ENCODE results near the gene ACP1.

Gene ACP1

GRCh38 chr2:316381-316780 is 51.6 kb downstream of the ACP1 start:
- no peaks in the 10 kb centered on the region for H3K27me3 ChIP-seq (ENCODE audit: insufficient read depth, low read length)
- no peaks in the 10 kb centered on the region for H3K9me3 ChIP-seq (ENCODE audit: insufficient read depth, low read depth, low read length)
- peaks cover 6% of the 10 kb centered on the region; the same call in 1 of the 2 replicates for H3K4me1 ChIP-seq (ENCODE audit: insufficient read depth, low read length)
- no peak overlapping the region for H3K27ac ChIP-seq (ENCODE audit: low read length)
- H3K9ac ChIP-seq (ENCODE audit: low read depth, low read length), result no peak overlapping the region
- H3K4me3 ChIP-seq (ENCODE audit: low read length), result no peak overlapping the region
- H3K36me3 ChIP-seq (ENCODE audit: insufficient read depth, low read depth, low read length), result no peaks in the 10 kb centered on the region

DNA sequence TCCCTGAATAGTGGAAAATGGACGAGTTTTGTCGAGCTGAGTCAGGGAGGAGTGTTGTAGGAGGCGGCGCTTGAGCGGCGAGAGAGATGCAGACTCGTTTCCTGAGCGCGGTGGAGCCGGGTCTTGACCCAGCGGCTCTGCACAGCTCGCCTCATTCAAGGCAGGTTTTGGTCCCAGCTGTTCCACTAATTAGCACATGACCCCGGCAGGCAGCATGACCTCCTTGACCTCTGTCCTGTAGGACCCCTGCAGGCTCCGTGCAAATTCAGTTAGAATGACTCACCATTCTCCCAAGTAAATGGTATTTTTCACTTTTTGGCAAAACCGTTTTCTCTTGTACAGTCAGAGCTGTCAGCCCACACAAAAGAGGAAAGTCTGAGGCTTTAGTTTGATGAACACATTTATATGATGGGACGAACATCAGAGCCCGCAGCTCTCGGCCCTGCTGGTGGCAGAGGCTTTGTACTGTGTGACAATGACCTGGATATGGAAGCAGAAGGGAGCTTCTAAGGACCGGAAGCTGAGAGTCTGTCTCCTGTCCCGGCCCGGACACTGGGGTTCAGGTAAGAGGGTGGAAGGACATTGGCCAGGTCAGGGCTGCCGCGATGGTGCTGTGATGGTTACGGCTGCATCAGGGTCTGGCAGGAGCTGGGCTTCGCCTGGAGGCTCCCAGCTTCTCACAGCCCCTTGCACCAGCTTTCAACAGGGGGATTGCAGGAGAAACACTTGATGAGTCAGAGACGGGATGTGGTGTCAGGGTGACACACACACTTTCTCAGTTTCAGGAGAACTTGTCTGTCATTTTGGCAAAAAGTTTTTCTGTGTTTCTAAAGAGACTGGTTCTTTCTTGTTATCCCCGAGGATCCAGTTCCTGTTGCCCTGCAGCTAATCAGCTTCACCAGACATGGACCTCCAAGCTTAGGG is 53.0 kb downstream of the ACP1 start:
- Histone ChIP-seq H3K4me3 (ENCODE audit: low read length) (no peak overlapping the region), H3K27me3 (ENCODE audit: insufficient read depth, low read length) (no peaks in the 10 kb centered on the region), H3K36me3 (ENCODE audit: insufficient read depth, low read depth, low read length) (no peaks in the 10 kb centered on the region), H3K9me3 (ENCODE audit: insufficient read depth, low read depth, low read length) (no peaks in the 10 kb centered on the region), H3K4me1 (ENCODE audit: insufficient read depth, low read length) (peaks cover 6% of the 10 kb centered on the region; the same call in 1 of the 2 replicates), H3K27ac (ENCODE audit: low read length) (no peak overlapping the region), H3K9ac (ENCODE audit: low read depth, low read length) (no peak overlapping the region)

- no peak overlapping the region for H3K27ac ChIP-seq (ENCODE audit: low read length)
- no peak overlapping the region for H3K4me3 ChIP-seq (ENCODE audit: low read length)
- peaks cover 6% of the 10 kb centered on the region; the same call in 1 of the 2 replicates for H3K4me1 ChIP-seq (ENCODE audit: insufficient read depth, low read length)
- H3K27me3 ChIP-seq (ENCODE audit: insufficient read depth, low read length), result no peaks in the 10 kb centered on the region
- H3K9ac ChIP-seq (ENCODE audit: low read depth, low read length), result no peak overlapping the region
- H3K9me3 ChIP-seq (ENCODE audit: insufficient read depth, low read depth, low read length), result no peaks in the 10 kb centered on the region
- no peaks in the 10 kb centered on the region for H3K36me3 ChIP-seq (ENCODE audit: insufficient read depth, low read depth, low read length)
Measured at GRCh38 chr2:319059-319600, 54.4 kb downstream of the ACP1 start.

DNA sequence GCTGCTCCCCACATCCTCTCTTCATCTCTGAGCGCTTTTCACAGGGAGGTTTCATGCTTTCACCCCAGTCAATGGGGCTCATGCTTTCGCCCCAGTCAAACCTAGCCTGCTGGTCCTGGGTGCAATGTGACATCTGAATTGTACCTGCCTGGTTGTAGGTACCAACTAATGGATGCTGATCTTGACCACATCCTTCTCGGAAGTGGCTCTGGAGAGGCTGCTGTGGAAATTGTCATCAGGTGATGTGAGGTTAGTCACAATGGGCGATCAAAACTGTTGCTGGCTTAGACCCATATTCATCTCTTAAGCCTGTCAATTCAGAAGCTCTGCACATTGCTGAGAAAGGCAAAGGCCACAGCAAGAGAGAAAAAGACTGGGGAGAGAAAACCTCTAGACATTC is 55.8 kb downstream of the ACP1 start:
- Histone ChIP-seq H3K4me1 (ENCODE audit: insufficient read depth, low read length) (peaks cover 6% of the 10 kb centered on the region; the same call in 1 of the 2 replicates), H3K36me3 (ENCODE audit: insufficient read depth, low read depth, low read length) (no peaks in the 10 kb centered on the region), H3K9me3 (ENCODE audit: insufficient read depth, low read depth, low read length) (no peaks in the 10 kb centered on the region), H3K4me3 (ENCODE audit: low read length) (no peak overlapping the region), H3K27ac (ENCODE audit: low read length) (no peak overlapping the region), H3K27me3 (ENCODE audit: insufficient read depth, low read length) (no peaks in the 10 kb centered on the region), H3K9ac (ENCODE audit: low read depth, low read length) (no peak overlapping the region)

GRCh38 chr2:322326-322725 is 57.6 kb downstream of the ACP1 start:
- H3K36me3 ChIP-seq (ENCODE audit: insufficient read depth, low read depth, low read length), result no peaks in the 10 kb centered on the region
- H3K27me3 ChIP-seq (ENCODE audit: insufficient read depth, low read length), result no peaks in the 10 kb centered on the region

DNA sequence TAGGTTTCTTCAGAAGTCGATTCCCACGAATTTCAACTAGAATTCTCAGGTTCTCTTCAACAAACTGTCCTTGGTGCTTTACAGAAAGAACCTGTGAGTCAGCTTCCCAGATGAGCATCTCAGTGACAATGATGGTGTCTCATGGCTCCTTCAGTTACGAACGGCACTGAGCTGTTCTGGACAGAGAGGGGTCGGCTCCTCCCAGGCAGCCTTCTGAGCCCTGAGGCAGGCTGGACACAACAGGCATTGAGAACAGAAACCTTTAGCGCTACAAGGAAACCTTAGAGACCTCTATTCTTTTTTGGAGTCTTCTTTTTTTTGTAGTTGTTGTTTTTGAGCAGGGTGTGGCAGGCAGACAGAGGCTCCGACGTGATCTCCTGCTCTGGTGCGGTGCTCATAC is 58.3 kb downstream of the ACP1 start:
- no peaks in the 10 kb centered on the region for H3K9me3 ChIP-seq (ENCODE audit: insufficient read depth, low read depth, low read length)
- H3K27me3 ChIP-seq (ENCODE audit: insufficient read depth, low read length), result no peaks in the 10 kb centered on the region
- no peak overlapping the region for H3K4me3 ChIP-seq (ENCODE audit: low read length)
- H3K9ac ChIP-seq (ENCODE audit: low read depth, low read length), result no peak overlapping the region
- no peak overlapping the region for H3K27ac ChIP-seq (ENCODE audit: low read length)
- peaks cover under 1% of the 10 kb centered on the region; the same call in 1 of the 2 replicates for H3K4me1 ChIP-seq (ENCODE audit: insufficient read depth, low read length)
- H3K36me3 ChIP-seq (ENCODE audit: insufficient read depth, low read depth, low read length), result no peaks in the 10 kb centered on the region

More at GRCh38 chr2:322326-322725, 57.6 kb downstream of the ACP1 start:
- H3K9ac ChIP-seq (ENCODE audit: low read depth, low read length), result no peak overlapping the region
- no peak overlapping the region for H3K4me3 ChIP-seq (ENCODE audit: low read length)
- no peak overlapping the region for H3K27ac ChIP-seq (ENCODE audit: low read length)
- no peaks in the 10 kb centered on the region for H3K9me3 ChIP-seq (ENCODE audit: insufficient read depth, low read depth, low read length)
- peaks cover 6% of the 10 kb centered on the region; the same call in 1 of the 2 replicates for H3K4me1 ChIP-seq (ENCODE audit: insufficient read depth, low read length)

Data from iPS-20b (cell line).